Pulmonary artery endothelial cell (primary cell): ENCODE measurements around the gene KIF18B. TPM values are rescaled to one million over a fixed set of nuclear protein-coding genes. Genes with fewer than 3 reads are reported as not detected.

Experiments used
- DNase-seq: peaks from one replicate; pipeline ENCODE4 v3.0.0-alpha.2; 2011; ENCODE audit warnings: low read depth, low spot score
- total RNA-seq: library from RNA; depleted of rRNA; stranded (reverse); fragments of >200 nt; gene quantifications from 2 replicates; pipeline ENCODE4 v1.2.3, GENCODE V29; 2014

Gene KIF18B
- total RNA-seq, 1 donor from 2014 or later = 3.4 TPM

- no peak for DNase-seq
These were observed 7.3 kb downstream of the KIF18B start for GRCh38 chr17:44940317-44940716.

DNA sequence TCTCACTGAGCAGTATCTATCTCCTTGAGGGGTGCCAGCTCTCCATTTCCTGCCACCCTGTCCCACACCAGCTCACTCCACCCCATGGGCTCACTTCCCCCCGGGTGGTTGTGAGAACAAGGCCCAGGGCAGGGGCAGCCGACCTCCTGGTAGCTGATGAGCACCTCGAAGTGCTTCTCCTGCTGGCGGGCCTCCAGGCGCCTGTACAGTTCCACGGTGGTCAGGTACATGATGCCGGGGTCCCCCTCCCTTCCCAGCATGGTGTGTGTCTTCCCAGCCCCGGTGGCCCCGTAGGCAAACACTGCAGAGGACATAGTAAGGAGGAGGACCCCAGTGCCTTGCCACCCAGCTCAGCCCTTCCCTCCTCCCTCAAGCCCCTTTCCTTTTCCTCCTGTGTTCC lies 12.5 kb downstream of the KIF18B start:
- no peak for DNase-seq

GRCh38 chr17:44934745-44935105 lies 12.8 kb downstream of the KIF18B start:
- DNase-seq = no peak

- DNase-seq = no peak
These were observed 13.5 kb downstream of the KIF18B start for GRCh38 chr17:44933824-44934744.

GRCh38 chr17:44932787-44933097 lies 14.8 kb downstream of the KIF18B start:
- no peak for DNase-seq

GRCh38 chr17:44932096-44932786 lies 15.3 kb downstream of the KIF18B start:
- no peak for DNase-seq

- DNase-seq = no peak
These were observed 16.2 kb downstream of the KIF18B start for GRCh38 chr17:44931376-44931775.

DNA sequence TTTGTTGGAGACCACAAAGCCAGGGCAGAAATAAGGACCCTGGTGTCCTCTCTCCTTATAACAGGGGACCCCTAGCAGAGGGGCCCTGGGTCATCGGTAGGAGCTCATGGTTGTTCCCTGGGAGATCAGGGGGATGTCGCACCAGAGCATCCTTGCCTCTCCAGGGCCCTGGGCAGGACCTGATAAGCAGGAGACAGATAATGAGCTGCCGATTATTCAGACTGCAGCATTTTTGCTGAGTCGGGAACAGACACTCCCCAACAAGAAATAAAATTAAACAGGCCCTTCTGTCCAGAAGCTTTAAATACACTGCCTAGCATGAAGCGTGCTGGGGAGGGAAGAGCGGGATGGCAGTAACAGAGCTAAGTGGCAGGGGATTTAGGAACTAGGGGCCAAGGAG lies 16.9 kb downstream of the KIF18B start:
- no peak for DNase-seq

GRCh38 chr17:44928950-44929720 lies 18.4 kb downstream of the KIF18B start:
- no peak for DNase-seq

- no peak for DNase-seq
These were observed 19.4 kb downstream of the KIF18B start for GRCh38 chr17:44928136-44928535.

DNA sequence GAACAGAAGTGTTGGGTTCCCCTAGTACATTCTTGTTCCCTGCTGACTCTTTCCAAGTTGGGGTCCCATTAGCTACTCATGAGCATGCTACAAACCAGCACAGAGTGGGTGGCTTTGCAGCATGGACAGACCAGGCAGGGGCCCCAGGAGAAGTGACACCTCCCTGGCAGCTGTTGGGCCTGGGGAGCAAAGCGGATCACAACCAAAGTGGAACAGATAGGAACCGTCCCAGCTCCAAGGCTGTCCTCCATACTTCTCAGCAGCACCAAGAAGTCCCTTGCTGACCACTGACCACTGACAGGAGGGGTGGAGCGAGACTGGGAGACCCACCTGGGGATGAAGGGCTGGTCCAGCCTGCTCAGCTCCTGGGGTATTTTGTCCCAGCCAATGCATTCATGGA lies 19.9 kb downstream of the KIF18B start:
- no peak for DNase-seq

- no peak for DNase-seq
These were observed 20.6 kb downstream of the KIF18B start for GRCh38 chr17:44926821-44927525.

DNA sequence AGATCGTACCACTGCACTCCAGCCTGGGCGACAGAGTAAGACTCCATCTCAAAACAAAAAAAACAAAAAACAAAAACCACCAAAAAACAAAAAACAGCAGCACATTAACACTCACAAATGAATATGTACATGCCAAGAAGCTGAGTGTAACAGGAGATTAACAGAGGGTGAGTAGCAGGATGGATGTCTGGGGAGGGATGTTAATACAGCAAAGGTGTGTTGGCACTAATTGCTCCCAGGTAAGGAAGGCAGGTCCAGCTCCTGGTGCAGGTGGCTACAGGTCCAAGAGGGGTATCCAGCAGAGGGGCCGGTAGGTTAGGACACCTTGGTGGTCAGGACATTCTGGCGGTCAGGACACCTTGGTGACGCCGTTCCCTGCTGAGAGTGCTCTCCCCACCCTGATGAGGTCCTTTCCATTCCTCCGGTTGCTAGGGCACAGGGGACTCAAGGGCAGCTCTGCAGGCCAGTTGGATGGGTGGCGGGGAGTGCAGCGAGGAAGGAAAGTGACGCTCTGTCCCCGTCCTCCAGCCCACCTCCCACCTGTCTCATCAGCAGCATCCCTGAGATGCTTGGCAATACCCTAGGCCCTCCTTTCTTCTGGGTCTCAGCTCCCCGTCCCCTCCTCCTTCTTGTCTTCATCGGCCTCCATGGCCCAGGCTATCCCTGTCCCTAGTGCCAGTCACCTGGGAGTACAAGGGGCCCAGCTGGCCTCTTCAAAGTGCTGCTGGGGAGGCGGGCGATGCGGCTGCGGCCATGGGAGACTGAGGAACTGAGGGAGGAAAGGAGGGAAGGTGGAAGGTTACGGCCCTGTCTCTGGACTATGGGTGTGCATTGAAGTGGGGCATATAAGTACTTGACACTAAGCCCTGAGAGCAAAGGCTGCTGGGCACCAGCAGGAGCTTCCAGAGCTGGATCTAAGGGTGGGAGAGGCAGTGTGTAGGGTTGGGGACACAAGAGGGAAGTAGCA lies 21.6 kb downstream of the KIF18B start:
- no peak for DNase-seq

DNA sequence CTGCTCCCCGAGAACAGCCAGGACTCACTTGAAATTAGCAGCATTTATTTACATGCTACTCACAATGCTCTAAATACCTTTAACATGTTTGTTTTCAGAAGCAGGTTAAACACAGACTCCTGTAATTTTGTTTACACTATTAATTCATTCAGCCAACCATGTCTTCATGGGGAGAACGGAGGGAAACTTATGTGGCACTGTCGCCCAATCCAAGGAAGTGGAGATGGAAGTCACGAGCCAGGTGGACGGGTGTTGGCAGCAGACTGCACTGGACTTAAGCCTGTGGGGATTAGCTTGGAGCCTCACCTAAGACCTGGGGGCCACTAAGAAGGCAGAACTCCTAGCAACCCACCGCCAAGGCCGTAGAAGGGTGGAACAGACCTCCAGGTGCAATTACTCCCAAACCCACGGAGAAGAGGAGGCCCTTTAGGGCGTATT lies 23.4 kb downstream of the KIF18B start:
- DNase-seq = no peak

DNA sequence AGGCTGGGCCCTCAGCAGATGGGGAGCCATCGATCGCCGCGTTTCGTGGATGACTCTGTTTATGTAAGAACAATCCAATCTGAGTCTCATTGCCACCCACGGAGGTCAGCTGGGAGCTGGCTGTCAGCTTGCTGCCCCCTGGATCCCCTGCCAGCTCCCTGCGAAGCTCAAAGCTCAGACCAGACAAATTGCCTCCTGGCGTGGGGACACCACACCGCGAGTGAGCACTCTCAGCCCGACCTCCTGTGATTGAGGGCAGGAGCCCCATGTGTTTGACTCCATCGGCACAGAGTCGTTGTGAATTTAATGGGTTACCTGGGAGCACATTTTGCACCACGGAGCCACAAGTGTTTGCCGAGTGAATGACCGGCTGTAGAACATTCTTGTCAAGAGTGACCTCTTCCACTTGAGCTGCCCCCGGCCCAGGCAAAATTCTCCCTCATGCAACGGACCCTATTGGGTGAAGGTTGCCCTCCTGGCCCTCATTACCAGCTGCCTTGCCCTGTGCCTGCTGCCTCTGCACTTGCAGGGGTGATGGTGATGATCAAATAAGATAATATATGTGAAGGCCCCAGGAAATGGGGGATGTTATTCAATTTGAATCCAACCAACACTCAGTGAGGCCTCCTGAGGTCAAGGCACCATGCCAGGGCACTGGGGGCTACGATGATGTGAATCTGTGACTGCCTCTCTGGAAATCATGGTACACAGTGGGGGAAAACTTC lies 24.7 kb downstream of the KIF18B start:
- DNase-seq = no peak

GRCh38 chr17:44922136-44922535 lies 25.4 kb downstream of the KIF18B start:
- no peak for DNase-seq

- DNase-seq = no peak
These were observed 26.3 kb downstream of the KIF18B start for GRCh38 chr17:44921122-44921882.

DNA sequence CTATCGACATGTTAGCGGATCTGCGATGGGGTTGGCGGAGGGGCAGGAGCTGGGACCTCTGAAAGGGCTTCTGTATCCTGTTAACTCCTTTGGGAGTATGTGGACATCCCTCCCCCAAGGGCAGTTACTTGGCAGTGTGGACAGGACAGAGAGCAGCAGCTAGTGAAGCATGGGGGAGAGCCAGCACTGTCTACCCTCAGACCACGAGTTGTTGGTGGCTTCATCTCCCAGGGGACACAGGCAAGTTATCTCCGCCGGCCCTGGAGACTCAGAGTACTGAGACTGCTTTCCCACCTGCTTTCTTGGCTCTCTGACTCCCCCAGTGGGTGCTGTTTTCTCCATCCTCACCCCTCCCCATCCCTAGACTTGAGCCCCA lies 27.0 kb downstream of the KIF18B start:
- no peak for DNase-seq
